Left colon (tissue), 2 donors: ENCODE results near the gene LINGO1. TPM values are rescaled to one million over a fixed set of nuclear protein-coding genes. Genes with fewer than 3 reads are reported as not detected.
A peak's percentile ranks its signal among the peaks of the same experiment; 100 is the strongest.

Experiments used
- ATAC-seq: fragments of 200-7000 bp; cut with Tn5 transposase; one replicate; pipeline ENCODE4 v1.9.1; 2020; ENCODE audit warnings: mild to moderate bottlenecking, moderate library complexity
- DNase-seq, 2 donors: peaks; one replicate each; pipeline ENCODE4 v3.0.0-alpha.2; 2020
- intact Hi-C, 2 donors: fragments of 100-400 bp; cut with DNase I in 1 of 2; cut with micrococcal nuclease in 1 of 2; formaldehyde crosslinking; loops; one replicate each; pipeline versions ENCODE4 v1.11.2 to v1.14.0; 2022; cut with DNase I, micrococcal nuclease
- total RNA-seq, 2 donors: library from RNA; stranded (reverse); fragmentation: NEBNext Ultra II Directional; extraction: Animal tissue kit (Norgen Biotek cat#: 25700); gene quantifications; one replicate each; pipeline ENCODE4 v1.2.1, GENCODE V29; 2021
- donor health status: DM: no; HTN: no; CAD: no.
- donor health status: DM: yes; HTN: yes; CAD: no.

The LINGO1 gene
- total RNA-seq, 2 donors from 2014 or later = 1.2 to 2.2 TPM

DNA sequence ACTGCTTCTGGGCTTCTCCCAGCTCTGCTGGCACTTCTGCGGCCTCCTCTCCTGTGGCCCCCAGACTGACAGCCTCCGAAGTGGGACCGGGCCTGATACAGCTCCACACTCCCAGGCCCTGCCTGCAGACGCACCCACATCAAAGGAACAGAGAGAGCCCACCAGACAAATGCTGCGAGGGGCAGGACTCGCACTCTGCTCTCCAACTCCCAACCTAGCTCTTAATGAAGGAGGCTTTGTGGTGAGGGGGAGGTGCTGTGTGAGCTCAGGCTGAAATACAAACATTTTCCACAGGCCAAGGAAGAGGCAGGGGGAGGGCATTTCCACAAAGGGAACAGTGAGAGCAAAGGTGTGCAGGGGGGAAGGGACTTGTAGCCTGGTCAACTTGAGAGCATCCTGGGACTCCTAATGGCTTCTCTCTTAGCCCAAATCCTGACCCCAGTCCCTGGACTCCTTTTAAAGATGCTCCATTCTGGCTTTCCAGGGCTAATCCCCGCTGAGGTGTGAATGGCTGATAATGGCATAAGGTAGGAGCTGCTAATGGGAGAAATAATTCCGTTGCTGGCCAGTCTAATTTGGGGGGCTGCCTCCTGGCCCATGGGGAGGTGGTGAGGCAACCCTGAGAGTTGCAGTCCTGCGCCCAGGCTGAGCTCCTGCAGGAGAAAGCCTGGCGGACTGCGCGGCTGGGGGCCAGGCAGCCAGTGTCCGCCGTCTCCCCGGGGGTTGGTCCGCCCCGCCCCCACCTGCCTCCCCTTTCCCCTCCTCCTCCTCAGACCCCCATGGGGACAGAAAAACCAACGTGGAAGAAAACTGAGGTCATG lies 9.6 kb downstream of the LINGO1 start:
- no peak for DNase-seq
- intact Hi-C loops = no loop called here
- no peak for ATAC-seq

DNA sequence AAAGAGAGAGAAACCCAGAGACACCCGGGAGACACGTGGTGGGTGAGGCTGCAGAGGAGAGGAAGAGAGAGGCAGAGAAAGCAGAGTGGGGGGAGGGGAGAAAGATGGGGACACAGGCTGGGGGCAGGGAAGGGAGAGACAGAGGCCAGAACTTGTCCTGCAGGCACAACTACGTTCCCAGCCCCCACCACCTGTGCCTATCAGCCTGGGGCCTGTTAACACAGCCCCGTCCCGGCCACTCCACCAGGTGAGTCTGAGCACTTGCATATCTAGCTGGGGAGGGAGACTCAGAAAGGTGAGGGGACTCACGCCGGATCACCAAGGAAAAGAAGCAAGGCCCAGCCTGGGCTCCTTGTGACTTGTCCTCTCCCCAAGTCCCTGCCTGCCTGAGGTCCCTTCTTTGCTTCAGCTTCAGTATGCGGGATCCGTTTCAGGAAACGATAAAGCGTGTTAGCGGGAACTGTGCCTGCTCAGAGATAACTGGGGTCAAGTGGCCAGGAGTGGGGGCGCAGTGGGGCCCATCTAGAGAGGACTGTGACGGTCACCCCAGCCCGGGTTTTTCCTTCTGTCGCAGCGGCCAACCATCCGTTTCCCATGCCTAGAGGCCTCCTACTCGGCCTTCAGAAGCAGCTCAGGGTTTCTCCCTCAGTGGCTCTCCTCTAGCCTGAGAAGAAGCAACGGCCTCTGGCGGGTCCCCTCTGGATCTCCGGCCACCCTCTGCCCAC lies 10.3 kb downstream of the LINGO1 start:
- no peak for ATAC-seq
- intact Hi-C loops = no loop called here

DNA sequence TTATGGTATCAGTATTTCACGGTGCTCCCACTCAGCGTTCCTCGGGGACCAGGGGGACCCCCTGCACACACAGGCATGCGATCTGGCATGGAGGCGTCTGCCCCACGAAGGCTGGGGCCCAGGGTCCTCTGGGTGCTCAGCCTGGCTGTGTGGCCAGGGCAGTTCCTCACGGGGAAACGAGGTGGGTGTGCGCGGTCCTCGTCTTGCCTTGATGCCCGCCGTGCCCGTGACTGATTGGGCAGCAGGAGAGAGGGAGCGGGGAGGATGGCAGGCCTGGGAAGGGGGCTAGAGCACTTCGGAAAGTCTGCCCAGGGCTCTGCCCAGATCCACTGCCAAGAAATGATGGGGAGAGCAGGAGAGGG lies 10.9 kb downstream of the LINGO1 start:
- intact Hi-C loops = no loop called here
- DNase-seq (no peak), ATAC-seq (no peak)

More for the DNA sequence above, 10.3 kb downstream of the LINGO1 start:
- no peak for DNase-seq

DNA sequence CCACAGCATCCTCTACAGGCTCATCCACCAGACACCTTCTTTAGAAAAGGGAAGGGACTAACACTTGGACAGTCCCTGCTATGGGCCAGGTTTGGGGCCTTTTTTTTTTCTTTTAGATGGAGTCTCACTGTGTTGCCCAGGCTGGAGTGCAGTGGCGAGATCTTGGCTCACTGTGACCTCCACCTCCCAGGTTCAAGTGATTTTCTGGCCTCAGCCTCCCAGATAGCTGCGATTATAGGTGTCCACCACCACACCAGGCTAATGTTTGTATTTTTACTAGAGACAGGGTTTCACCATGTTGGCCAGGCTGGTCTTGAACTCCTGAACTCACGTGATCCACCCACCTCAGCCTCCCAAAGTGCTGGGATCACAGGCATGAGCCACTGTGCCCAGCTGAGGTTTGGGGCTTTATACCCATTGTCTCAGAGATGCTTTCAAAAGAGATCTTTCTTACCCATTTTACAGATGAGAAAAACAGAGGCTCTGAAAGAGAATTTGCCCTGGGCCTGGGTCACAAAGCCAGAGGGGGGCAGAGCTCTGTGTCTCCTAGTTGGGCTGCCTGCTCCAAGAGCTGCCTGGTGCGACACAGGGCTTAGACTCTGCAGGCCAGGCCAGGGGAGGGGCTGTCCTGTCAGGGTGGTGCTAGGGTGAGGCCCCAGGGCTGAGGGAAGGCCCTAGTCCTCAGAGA lies 11.6 kb downstream of the LINGO1 start:
- no peak for DNase-seq
- intact Hi-C loops = no loop called here
- no peak for ATAC-seq

DNA sequence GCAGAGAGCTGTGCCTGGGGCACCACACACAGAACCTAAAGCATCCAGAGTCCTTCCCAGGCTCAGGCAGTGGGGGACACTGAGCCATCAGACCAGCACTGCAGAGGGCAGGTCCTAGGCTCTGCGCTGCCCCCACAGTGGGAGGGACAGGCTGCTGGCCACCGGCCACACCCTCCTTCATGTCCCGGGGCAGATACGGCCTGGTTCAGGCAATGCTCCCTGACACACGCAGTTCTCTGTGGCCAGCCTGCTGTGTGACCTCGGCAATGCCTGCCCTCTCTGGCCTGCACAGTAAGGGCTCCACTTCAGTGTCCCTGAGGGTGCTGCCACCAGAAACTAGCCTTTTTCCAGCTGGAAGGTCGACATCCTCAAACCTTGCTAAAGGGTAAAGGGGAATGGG lies 12.4 kb downstream of the LINGO1 start:
- DNase-seq (no peak), ATAC-seq (no peak)
- intact Hi-C loops = no loop called here

DNA sequence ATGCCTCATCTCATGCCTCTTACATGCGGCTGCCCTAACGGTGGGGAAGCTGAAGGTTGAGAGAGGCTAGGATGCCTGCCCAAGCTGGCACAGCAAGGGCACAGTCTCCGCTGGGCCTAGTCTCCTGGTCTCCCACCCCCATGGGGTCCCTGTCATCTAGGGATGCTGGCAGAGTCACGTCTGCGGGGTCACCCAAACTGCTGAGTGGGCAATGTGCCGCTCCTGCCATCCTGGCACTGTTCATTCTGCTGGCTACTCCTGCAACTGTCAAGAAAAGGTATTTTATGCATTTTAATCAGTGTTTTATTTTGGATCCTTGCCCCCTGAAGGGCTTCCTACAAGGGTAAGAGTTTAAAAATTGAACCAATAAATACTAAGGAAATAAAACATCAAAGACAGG lies 12.8 kb downstream of the LINGO1 start:
- DNase-seq = no peak
- ATAC-seq = no peak
- intact Hi-C loops = no loop called here

DNA sequence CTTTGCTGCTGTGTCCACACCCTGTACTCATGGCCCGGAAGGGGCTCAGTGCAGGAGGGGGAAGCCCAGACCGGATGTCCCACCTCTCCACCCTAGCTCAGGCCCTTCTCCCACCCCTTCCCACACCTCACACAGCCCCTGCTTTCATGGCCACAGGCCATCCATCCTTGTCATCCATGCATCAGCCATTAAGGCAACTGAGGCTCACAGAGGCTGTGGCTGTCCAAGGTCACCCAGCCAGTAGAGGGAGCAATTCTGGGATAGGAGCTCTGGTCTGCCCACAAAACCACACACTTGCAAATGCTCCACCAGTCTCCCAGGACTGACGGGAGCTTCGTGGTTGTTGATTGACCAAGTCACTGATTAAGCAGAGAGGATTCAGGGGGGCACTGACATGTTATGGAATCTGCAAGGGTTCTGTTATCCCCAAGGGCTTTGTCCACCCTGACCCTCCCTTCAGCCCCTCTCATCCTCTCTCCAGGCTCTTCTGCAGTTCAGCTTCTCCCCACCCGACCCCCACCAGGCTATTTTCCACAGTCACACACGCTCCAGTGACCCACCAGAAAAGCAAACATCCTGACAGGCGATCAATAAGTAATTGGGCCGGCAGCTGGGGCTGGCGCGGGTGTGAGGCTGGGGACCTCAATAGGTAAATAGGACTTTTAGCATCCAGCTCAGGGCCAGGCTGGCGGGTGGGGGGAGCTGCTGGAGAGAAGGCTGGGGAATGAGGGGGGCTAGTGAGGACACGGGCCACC lies 15.1 kb downstream of the LINGO1 start:
- intact Hi-C loops = no loop called here
- ATAC-seq = peak; percentile 62
- peak in 1 of 2 donors; percentile 41 for DNase-seq

DNA sequence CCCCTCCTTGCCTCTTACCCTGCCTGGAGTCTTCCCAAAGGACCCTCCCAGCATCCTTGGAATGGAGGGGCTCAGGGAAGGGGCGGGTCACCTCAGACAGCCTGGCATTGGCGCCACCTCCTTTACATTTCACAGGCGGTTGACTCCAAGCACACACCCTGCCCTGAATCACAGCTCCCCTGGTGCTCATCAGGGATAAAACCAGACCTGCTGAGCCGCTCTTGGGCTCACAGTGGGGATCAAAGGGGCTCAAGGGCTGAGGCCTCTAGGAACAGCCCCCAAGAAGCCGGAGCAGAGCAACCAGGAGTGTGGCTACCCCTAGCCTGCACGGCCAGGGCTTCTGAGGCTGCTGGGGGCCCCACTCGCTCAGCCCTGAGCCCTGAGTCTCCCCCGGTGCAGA lies 16.6 kb downstream of the LINGO1 start:
- DNase-seq (no peak), ATAC-seq (no peak)
- intact Hi-C loops = no loop called here

DNA sequence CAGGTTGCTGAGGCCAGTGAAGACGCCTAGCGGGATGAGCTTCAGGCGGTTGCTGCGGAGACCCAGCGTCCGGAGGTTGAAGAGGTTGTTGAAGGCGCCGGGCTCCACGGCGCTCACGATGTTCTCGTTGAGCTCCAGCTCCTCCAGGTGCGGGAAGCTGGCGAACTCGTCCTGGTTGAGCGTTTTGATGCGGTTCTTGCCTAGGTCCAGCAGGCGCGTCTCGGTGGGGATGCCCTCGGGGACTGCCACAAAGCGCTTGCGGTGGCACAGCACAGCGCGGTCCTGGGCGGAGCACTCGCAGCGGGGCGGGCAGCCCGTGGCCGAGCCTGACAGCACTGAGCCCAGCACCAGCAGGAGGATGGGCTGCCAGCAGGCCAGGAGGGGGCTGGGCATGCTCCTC lies 17.2 kb downstream of the LINGO1 start:
- intact Hi-C loops = no loop called here
- ATAC-seq (no peak), DNase-seq (no peak)

DNA sequence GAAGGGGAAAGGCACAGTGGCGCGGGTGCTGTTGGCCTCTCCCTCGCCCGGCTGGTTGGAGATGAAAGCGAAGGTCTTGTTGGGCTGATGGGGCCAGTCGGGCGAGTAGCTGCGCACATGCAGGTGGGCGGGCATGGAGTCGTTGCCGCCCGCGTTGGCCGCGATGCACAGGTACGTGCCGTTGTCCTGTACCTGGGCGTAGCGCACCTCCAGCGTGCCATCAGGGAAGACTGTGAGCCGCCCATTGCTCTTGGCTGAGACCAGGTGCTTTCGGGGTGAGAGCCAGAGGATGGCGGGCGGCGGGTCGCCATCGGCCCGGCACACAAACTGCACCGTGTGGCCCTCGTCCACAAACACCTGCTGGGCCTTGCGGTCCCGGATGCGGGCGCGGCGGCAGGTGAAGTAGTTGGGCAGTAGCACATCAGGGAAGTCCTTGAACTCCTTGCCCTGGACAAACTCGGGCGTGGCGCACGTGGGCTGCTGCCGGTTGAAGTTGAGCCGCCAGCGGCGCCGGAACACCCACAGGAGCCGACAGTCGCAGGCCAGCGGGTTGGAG lies 18.4 kb downstream of the LINGO1 start:
- DNase-seq (no peak), ATAC-seq (no peak)
- intact Hi-C loops = no loop called here

DNA sequence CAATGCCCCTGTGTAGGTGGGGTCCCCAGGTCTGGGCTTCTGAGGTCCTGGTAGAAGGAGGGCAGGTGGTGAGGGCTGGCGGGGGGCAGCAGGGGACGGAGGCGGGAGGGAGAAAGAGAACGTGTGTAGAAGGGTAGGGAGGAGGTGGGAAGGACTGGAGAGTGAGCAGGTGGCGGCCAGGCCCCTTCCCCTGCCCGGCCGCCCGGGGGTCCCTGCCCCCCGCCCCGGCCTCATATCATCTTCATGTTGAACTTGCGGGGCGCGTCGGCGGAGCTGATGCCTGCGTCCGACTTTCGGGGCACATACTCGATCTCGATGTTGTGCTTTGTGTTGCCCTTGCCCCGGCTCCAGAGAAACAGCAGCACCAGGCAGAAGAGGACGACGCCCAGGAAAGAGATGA lies 18.9 kb downstream of the LINGO1 start:
- intact Hi-C loops = no loop called here
- ATAC-seq = no peak
- no peak for DNase-seq

DNA sequence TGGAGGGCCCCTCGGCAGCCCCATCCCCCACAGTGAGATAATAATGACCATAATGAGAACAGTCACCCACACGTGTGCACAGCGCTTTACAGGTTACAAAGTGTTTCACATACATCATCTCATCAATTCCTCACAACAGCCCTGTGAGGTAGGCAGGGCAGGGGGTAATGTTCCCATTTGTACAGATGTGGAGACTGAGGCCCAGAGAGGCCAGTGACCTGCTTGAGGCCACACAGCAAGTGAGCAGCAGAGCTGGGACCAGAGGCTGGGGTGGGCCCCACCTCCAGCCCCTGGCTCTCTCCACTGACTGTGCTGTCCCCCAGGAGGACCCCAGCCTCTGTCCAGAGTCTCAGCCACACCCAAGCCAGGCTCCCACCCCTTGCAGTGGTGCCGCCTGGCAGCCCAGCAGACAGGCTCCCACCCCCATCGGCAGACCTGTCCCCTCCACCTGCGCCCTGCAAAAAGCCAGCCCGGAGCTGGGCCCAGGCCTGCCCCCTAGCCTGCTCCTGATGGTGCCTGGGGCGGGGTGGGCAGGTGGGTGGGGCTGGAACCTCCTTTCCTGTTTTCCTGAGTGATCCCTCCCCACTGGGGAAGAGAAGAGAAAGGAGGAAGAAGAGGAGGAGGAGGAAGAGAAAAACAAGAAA lies 19.6 kb downstream of the LINGO1 start:
- intact Hi-C loops = no loop called here
- ATAC-seq (no peak), DNase-seq (no peak)

DNA sequence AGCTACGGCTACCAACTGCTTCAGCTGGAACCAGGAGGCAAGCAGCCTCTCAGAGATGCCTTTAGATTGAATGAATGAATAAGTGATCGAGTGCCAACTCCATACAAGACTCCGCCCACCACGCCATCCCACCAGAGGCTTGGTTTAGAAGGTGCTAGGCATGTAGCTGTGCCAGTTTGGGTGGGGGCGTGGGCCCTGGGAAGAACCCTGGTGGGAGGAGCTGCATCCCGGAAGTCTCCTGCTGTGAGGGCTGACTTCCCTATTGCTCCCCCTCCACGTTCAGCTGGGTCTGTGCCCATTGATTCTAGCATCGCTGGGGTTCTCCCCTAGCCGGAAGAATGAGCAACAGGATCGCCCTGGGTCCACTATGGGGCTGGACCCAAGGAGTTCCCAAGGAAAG lies 20.9 kb downstream of the LINGO1 start:
- intact Hi-C loops = no loop called here
- peak; percentile 76 to 84 for DNase-seq
- peak; percentile 68 for ATAC-seq

DNA sequence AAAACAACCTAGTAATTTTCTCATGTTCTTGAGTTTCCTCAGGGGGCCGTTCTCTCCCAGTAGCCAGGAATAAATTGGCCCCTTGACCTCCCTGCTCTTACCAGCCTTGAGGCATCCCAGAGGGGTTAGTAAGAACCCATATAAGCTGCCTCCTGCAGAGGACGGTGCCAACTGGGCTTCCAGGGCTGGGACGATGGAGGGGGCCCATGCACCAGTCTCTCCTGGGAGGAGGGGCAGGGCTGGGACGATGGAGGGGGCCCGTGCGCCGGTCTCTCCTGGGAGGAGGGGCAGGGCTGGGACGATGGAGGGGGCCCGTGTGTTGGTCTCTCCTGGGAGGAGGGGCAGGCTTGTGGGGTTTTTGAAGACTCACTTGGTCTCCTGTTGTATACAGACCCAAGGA lies 22.0 kb downstream of the LINGO1 start:
- intact Hi-C loops = no loop called here
- ATAC-seq (no peak), DNase-seq (no peak)

DNA sequence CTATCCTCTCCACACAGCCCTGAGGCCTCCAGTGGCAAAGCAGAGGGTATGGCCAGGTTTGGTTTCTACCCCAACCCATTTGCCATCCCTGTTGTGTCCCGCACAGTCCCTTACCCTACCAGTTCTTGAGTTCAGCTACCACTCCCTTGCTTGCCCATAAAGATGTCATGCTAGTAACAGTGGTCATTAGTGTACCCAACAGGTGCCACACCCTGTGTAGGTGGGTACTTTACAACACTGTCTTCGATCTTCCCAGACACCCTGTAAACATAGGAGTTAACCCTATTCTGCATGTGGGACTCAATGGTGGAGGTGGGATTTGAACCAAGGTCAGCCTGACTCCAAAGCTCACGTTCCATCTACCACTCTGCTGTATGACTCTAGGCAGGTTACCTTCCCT lies 23.2 kb downstream of the LINGO1 start:
- peak in 1 of 2 donors; percentile 49 for DNase-seq
- ATAC-seq = peak; percentile 72
- intact Hi-C loops = no loop called here

DNA sequence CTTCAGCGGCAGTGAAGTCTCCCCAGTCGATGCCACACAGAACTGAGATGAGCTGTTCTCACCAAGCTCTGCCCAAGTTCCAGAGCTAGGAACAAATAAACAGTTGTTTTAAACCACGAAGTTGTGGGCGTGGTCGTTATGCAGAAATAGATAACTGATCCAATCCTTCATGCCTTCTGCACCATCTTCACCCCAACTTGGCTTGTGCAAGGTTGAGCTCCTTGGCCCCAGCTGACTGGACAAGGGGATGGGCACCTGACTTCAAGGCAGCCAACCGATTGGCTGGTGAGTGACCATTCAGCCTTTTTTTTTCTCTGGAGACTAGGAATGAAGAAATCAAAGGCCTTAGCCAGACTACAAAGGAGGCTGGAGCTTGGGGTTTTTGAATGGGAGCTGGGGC lies 23.9 kb downstream of the LINGO1 start:
- ATAC-seq = no peak
- no peak for DNase-seq
- intact Hi-C loops = no loop called here

DNA sequence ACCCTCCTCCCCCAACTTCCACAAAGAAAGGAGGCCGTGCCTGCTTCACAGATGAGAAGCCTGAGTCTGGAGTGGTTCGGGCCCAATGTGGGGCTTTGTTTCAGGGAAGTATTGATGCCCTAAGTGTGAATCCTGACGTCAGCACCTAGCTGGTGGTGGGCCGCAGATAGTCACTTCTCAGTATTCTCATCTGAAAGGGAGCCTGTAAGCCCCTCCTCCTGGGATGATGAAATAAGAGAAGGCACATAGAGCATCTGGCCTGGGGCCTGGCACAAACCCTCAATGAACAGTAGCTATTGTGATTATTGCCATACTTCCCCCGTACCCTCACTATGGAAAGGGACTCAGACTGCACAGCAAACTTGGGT lies 24.8 kb downstream of the LINGO1 start:
- intact Hi-C loops = no loop called here
- no peak for ATAC-seq
- no peak for DNase-seq

DNA sequence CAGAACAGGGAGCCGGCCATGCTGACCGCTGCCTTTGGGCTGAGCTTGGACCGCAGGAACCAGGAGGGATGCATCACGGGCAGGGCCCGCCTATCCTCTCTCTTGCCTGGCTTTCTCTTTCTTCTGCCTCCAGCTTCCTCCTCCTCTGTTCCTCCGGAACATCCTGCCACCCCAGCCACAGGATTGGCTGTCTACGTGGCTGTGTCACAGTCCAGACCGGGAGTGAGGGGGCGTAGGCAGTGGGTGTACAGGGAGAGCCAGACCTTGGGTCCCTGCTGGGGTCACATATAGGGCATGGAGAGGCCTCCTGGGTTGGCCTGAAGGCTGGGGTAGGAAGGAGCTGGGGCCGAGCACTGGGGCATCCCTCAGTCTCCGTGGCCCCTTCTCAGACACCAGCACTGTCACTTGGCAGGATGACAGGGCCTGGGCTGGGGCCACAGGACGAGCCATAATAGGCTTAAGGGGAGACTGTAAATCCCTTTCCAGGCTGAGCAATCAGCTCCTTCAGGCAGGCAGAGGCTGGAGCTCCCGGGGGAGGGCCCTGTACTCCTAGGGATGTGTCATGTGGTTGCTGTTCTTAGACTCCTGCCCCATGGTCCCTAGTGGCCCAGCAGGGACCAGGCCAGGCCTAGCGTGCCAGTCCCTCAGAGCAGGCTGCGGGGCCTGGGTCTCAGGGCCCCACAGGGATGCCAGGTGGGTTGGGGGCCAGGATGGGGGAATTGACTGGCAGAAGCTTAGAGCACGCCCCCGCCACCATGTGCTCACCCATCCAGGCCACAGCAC lies 25.4 kb downstream of the LINGO1 start:
- DNase-seq = no peak
- intact Hi-C loops = no loop called here
- no peak for ATAC-seq
